ENCODE measurements around the gene TUBB.
"Not testable (repeated sequence)": the region's sequence is repeated elsewhere in the genome, so short reads cannot be mapped to it uniquely, and the experiment has no call there.

GRCh38 chr6:30722025-30722279 is 1.8 kb downstream of the TUBB start:
- TF ChIP-seq POLR2A (IDR thresholded peaks at IDR 0.05; ENCODE audit: low read depth, low read length); EZH2 (IDR thresholded peaks at IDR 0.05; ENCODE audit: borderline replicate concordance, low read depth, low read length, severe bottlenecking); POLR2AphosphoS5 (IDR thresholded peaks at IDR 0.05; ENCODE audit: insufficient read depth, low read depth, low read length); CTCF (IDR thresholded peaks at IDR 0.05; ENCODE audit: extremely low read depth in 1 of 2, insufficient read depth in 1 of 2, low read depth in 1 of 2, low read length in 2 of 2): not testable (repeated sequence)
